Spleen (tissue), 11 donors: ENCODE measurements around the gene UBQLN1. TPM values are rescaled to one million over a fixed set of nuclear protein-coding genes. Genes with fewer than 3 reads are reported as not detected.
"Not testable (repeated sequence)": the region's sequence is repeated elsewhere in the genome, so short reads cannot be mapped to it uniquely, and the experiment has no call there.

ENCODE experiments used
- DNase-seq: peaks from one replicate; pipeline ENCODE4 v3.0.0-alpha.2; 2020
- H3K27ac ChIP-seq, 8 donors: fragments of 200-600 bp; sonication (generic) in 7 of 8; 1 replicate in 4 of 8; 2 replicates in 4 of 8; pipeline versions ENCODE4 v1.5.0 to v1.8.0; 2016 to 2021; ENCODE audit warnings: inconsistent platforms in 4 of 8, mild to moderate bottlenecking in 4 of 8, moderate library complexity in 1 of 8
- H3K27me3 ChIP-seq, 7 donors: fragments of 200-600 bp; sonication (generic) in 6 of 7; replicated peaks in 1 of 7; 1 replicate in 4 of 7; 2 replicates in 3 of 7; pipeline versions ENCODE4 v1.5.0 to v1.8.0; 2016 to 2021; ENCODE audit warnings: inconsistent platforms in 3 of 7, mild to moderate bottlenecking in 1 of 7
- H3K36me3 ChIP-seq, 6 donors: fragments of 200-600 bp; sonication (generic) in 5 of 6; 1 replicate in 4 of 6; 2 replicates in 2 of 6; pipeline versions ENCODE4 v1.5.0 to v1.8.0; 2016 to 2021; ENCODE audit warnings: inconsistent platforms in 2 of 6
- H3K4me1 ChIP-seq, 6 donors: fragments of 200-600 bp; sonication (generic) in 5 of 6; 1 replicate in 3 of 6; 2 replicates in 3 of 6; pipeline versions ENCODE4 v1.5.0 to v1.8.0; 2016 to 2021; ENCODE audit warnings: inconsistent platforms in 3 of 6
- H3K4me3 ChIP-seq, 8 donors: fragments of 200-600 bp; sonication (generic) in 7 of 8; 1 replicate in 4 of 8; 2 replicates in 4 of 8; pipeline versions ENCODE4 v1.5.0 to v1.8.0; 2016 to 2021; ENCODE audit warnings: inconsistent platforms in 4 of 8, mild to moderate bottlenecking in 4 of 8, moderate library complexity in 2 of 8
- H3K9me3 ChIP-seq, 8 donors: fragments of 200-600 bp; sonication (generic) in 7 of 8; 1 replicate in 4 of 8; 2 replicates in 4 of 8; pipeline versions ENCODE4 v1.5.0 to v1.8.0; 2016 to 2021; ENCODE audit warnings: inconsistent platforms in 4 of 8
- CTCF ChIP-seq, 11 experiments: fragments of 200-600 bp in 7 of 11; fragments of 450-650 bp in 4 of 11; sonication (generic) in 4 of 11; IDR thresholded peaks in 8 of 11; conservative IDR thresholded peaks in 3 of 11; 1 replicate in 7 of 11; 2 replicates in 4 of 11; pipeline versions ENCODE4 v1.4.0 to v1.8.0; 2016 to 2021; ENCODE audit warnings: antibody characterized with exemption in 11 of 11, inconsistent platforms in 4 of 11, mild to moderate bottlenecking in 1 of 11
- POLR2A ChIP-seq, 3 donors: fragments of 450-650 bp; IDR thresholded peaks; one replicate each; pipeline ENCODE4 v1.5.1; 2017; ENCODE audit warnings: antibody characterized with exemption in 3 of 3, mild to moderate bottlenecking in 1 of 3
- POLR2AphosphoS5 ChIP-seq, 3 donors: sonication (generic); formaldehyde crosslinking; IDR thresholded peaks; one replicate each; pipeline ENCODE4 v1.5.1; 2017; ENCODE audit warnings: antibody characterized with exemption in 3 of 3
- WGBS, 5 donors: extraction: QIAGEN DNeasy Blood & Tissue Kit in 3 of 5; methylation state at CpG; one replicate each; pipeline versions ENCODE4 v1.1.5 to v1.1.7; 2013 to 2018; 5-methylcytosine and 5-hydroxymethylcytosine counted together
- intact Hi-C: fragments of 100-400 bp; cut with DNase I; formaldehyde crosslinking; loops from one replicate; pipeline ENCODE4 v1.15.0; 2023; ENCODE audit warnings: low total_unique reads
- polyA plus RNA-seq, 3 donors: library from polyadenylated mRNA; stranded (reverse); fragments of 200-250 nt; gene quantifications; one replicate each; pipeline ENCODE4 v1.2.1, GENCODE V29; 2013
- total RNA-seq, 7 donors: library from RNA; depleted of rRNA in 3 of 7; stranded (reverse); fragments of >200 nt in 3 of 7; fragmentation: NEBNext Ultra II Directional in 4 of 7; extraction: Animal tissue kit (Norgen Biotek cat#: 25700) in 4 of 7; gene quantifications; one replicate each; pipeline versions ENCODE4 v1.1.0 to v1.2.1, GENCODE V29; 2016 to 2021
- donor health status: healthy with polysubstance abuse.
- donor health status: DM: no; HTN: no; CAD: no; lungs with moderate emphysema.
- donor health status: DM: no; HTN: no; CAD: no.
- donor health status: Bipolar disorder and iron deficiency.
- donor health status: healthy.
- donor health status: DM: no; HTN: no; CAD: no.
- donor health status: DM: yes; HTN: yes; CAD: no.

The UBQLN1 gene
- total and polyA plus RNA-seq, 10 donors = 19.9 to 93.4 (median 82.1) TPM

- intact Hi-C loops = no loop called here
- Histone ChIP-seq H3K4me3 (no peak overlapping the region), H3K9me3 (peaks cover 0 to 11% (median 4%) of the 10 kb centered on the region in 8 donors), H3K27me3 (no peaks in the 10 kb centered on the region), H3K4me1 (no peaks in the 10 kb centered on the region), H3K36me3 (peaks cover 0 to 10% (median 0%) of the 10 kb centered on the region in 6 donors), H3K27ac (no peak overlapping the region)
- 94 to 99% (median 98%) methylated on average over 4 of the region's 4 CpGs for WGBS, 5 donors
- no peak for DNase-seq
- TF ChIP-seq CTCF (IDR thresholded peaks at IDR 0.05 in 8 of 11, conservative IDR thresholded peaks at IDR 0.05 in 3 of 11) (no peak), POLR2AphosphoS5 (IDR thresholded peaks at IDR 0.05) (no peak), POLR2A (IDR thresholded peaks at IDR 0.05) (no peak)
Observed at GRCh38 chr9:83733739-83734138, 26.0 kb upstream of the UBQLN1 start.

GRCh38 chr9:83728591-83729368 lies 21.0 kb upstream of the UBQLN1 start:
- DNase-seq, intact Hi-C loops, H3K27me3 ChIP-seq, H3K4me3 ChIP-seq, H3K4me1 ChIP-seq, H3K36me3 ChIP-seq, H3K27ac ChIP-seq: not testable (repeated sequence)
- peaks cover 0 to 15% (median 11%) of the 10 kb centered on the region in 8 donors for H3K9me3 ChIP-seq
- 91 to 95% (median 93%) methylated on average over 13 to 18 of the region's 22 CpGs for WGBS, 5 donors

- no peaks in the 10 kb centered on the region for H3K36me3 ChIP-seq
- no peaks in the 10 kb centered on the region for H3K27me3 ChIP-seq
- H3K9me3 ChIP-seq = peaks cover 0 to 18% (median 11%) of the 10 kb centered on the region in 8 donors
- H3K4me1 ChIP-seq = no peaks in the 10 kb centered on the region
- no peak overlapping the region for H3K27ac ChIP-seq
- H3K4me3 ChIP-seq = no peak overlapping the region
- no peak for DNase-seq
- TF ChIP-seq CTCF (IDR thresholded peaks at IDR 0.05 in 8 of 11, conservative IDR thresholded peaks at IDR 0.05 in 3 of 11) = no peak
- intact Hi-C loops = no loop called here
Observed at GRCh38 chr9:83724436-83724835, 16.7 kb upstream of the UBQLN1 start.

DNA sequence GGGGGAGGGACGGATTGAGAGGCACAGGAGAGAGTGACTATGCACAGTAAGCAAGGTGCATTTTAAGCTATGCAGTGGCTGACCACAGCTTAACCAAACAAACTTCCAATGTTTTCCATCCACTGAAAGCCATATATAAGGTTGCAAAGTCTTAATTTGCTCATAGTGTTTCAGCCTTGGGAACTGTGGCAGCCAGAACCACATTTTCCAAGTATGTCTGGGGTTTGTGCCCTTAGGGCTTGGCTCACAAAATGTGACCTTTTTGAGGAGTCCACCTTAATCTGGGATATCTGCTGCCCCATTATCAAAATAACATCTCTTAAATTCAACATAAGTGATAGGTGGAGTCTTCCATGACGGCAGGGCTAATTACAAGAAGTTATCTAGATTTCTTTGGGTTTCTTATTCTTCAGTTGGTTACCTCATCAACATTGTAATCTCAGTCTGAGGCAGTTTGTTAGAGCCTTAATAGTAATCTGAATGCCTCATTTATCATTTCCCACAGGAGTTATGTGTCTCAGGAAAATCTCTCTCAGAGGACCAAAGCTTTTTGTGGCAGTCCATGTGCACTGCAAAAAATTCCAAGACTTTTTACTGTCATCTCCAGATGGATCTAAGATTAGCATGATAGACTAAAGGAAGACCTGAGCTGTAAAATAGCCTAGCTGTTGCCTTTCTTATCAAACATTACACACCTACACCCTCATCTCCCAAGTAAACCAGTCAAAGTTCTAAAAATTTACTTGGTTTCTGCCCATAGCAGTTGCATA lies 15.2 kb upstream of the UBQLN1 start:
- DNase-seq = no peak
- Histone ChIP-seq H3K27ac (no peak overlapping the region), H3K4me3 (no peak overlapping the region), H3K9me3 (peaks cover 0 to 18% (median 11%) of the 10 kb centered on the region in 8 donors), H3K4me1 (no peaks in the 10 kb centered on the region), H3K27me3 (no peaks in the 10 kb centered on the region), H3K36me3 (no peaks in the 10 kb centered on the region)
- TF ChIP-seq CTCF (IDR thresholded peaks at IDR 0.05 in 8 of 11, conservative IDR thresholded peaks at IDR 0.05 in 3 of 11) = no peak
- TF ChIP-seq POLR2A (IDR thresholded peaks at IDR 0.05) = no peak
- no peak for TF ChIP-seq POLR2AphosphoS5 (IDR thresholded peaks at IDR 0.05)
- intact Hi-C loops = no loop called here
- 72 to 93% (median 84%) methylated on average over 2 of the region's 2 CpGs for WGBS, 5 donors
